Stimulated activated CD8-positive, alpha-beta memory T cell treated with anti-CD3 and anti-CD28 coated beads, Interleukin-2, amount 100 ng/mL, for 48 hours (primary cell): ENCODE measurements around the gene TUBB4A.
A peak's percentile ranks its signal among the peaks of the same experiment; 100 is the strongest.
"Not testable (repeated sequence)": the region's sequence is repeated elsewhere in the genome, so short reads cannot be mapped to it uniquely, and the experiment has no call there.

Experiments
- DNase-seq, 2 donors: peaks; one replicate each; pipeline ENCODE4 v3.0.0-alpha.2; 2020; ENCODE audit warnings: low read depth in 2 of 2

Gene TUBB4A

DNA sequence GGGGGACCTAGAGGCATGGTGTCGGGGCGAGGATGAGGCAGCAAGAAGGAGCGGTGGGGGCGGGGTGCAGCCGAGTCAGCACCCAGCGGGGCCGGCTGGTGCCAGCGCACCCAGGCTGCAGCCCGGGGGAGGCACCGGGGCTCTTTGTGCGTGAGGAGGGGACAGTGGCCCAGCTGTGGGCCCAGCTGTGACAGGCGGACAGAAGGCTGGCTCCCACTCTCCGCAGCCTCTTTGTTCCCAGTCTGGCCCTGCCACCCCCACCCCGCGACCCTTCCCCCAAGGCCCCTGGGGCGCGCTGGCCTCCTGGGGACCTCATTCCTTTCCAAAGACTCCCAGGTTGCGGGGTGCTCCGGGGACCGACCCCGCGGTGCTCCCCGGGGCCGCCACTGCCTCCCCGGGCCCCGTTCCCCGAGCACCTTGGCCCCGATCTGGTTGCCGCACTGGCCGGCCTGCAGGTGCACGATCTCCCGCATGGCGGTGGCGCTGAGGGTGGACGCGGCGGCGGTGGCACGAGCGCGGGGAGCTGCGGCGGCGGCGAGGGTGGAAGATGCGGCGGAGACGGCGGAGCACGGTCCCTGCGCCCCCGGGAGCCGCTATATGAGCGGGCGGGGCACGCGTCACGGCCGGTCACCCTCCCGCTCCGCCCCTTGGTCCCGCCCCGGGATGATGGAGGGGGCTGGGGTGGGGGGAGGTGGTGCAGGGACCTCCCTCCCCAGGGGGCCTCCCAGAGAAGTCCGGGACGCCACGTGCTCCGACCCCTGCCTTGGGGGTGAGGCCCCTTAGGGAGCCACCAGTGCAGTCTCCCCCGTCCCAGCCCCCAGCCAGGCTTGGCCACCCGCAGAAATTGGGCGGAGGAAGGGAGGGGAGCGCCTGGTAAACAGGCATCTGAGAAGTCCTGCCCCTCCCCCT is at the start of gene TUBB4A:
Gene TUBB4A, minus strand, starts transcription at position 570 of the 909 bp plus-strand sequence. Its CDS starts 97 bp downstream, at position 473.
- DNase-seq = peak in 1 of 2 donors; percentile 34

DNA sequence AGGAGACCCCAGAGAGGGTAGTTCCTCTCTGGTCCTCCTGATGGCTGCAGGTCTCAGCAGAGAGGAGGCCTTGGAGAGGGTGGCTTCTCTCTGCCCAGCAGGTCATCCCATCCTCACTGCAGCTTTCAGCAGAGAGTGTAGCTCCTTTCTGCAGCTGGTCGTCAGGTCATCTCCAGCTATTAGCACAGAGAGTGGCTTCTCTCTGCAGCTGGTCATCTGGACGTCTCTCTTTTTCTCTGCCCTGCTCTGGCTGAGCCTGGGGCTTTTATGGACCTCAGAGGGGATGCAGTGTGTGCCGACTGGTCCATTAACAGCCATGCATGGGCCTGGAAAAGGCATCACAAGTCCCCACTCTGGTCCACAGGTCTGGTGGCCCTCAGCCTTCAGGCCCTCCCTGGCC is 49.0 kb upstream of the TUBB4A start:
- no peak for DNase-seq

DNA sequence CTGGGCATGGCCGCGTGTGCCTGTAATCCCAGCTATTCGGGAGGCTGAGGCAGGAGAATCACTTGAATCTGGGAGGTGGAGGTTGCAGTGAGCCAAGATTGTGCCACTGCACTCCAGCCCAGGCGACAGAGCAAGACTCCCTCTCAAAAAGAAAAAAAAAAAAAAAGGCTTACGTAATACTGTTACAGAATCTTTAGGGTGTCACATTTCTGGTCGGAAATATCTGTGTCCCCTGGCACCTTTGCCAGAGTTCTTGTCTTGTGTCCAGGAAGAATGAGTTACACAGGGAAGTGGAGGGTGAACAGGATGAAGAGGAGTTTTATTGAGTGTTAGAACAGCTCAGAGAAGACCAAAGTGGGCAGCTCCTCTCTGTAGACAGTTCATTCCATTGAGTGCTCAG is 48.6 kb upstream of the TUBB4A start:
- not testable (repeated sequence) for DNase-seq

DNA sequence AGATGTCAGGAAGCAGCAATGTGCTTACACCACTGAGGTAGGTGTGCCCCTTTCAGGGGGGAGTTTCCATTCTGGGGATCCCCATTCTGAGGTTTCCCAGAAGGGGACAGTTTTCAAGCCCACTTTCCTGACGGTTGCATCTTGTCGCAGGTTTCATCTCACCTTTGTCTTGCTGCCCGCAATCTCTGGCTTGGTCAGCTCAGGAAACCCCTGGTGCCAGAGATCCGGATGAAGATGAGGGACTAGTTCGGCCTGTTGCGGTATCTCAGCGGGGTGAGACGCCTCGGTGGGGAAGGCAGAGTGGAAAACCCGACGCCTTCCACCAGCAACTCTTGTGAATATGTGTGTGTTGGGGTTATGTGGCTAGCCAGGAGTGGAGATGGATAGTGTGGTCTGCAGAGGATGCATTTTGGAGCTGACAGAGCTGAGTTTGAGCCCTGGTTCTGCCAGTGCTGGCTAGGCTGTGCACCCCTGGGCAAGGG is 41.8 kb upstream of the TUBB4A start:
- no peak for DNase-seq

DNA sequence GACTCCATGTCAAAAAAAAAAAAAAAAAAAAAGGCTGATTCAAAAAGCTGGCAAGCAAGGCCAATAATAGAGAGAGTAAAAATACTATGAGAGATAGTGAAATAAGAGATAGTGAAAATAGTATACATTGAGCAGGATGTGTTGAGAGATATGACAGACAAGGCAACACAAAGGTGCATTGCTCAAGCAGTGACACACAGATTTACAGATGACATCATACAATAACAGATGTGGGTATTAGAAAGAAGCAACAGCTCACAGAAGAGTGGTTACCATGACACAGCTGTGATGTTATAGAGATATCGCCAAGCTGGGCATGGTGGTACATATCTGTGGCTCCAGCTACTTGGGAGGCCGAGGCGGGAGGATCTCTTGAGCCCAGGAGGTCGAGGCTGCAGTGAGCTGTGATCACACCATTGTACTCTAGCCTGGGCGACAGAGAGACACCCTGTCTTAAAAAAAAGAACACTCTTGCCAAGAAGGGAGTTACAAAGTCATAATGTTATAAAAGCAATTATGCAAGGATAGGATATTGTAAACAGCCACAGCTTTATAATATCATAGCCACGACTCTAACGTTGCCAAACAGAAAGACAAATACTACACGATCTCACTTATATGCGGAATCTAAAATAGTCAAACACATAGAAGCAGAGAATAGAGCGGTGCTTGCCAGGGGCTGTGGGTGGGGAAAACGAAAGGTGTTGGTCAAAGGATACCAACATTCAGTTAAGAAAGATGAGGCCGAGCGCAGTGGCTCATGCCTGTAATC is 39.0 kb upstream of the TUBB4A start:
- no peak for DNase-seq

DNA sequence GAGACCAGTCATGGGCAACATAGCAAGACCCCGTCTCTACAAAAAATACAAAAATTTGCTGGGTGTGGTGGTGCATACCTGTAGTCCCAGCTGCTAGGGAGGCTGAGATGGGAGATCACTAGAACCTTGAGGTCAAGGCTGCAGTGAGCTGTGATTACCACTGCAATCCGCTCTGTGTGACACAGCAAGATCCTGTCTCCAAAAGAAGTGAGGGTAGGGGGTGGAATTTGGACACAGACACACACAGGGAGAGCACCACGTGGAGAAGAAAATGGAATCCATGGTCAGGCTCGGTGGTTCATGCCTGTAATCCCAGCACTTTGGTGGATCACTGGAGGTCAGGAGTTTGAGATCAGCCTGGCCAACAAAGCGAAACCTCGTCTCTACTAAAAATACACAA is 37.4 kb upstream of the TUBB4A start:
- no peak for DNase-seq

DNA sequence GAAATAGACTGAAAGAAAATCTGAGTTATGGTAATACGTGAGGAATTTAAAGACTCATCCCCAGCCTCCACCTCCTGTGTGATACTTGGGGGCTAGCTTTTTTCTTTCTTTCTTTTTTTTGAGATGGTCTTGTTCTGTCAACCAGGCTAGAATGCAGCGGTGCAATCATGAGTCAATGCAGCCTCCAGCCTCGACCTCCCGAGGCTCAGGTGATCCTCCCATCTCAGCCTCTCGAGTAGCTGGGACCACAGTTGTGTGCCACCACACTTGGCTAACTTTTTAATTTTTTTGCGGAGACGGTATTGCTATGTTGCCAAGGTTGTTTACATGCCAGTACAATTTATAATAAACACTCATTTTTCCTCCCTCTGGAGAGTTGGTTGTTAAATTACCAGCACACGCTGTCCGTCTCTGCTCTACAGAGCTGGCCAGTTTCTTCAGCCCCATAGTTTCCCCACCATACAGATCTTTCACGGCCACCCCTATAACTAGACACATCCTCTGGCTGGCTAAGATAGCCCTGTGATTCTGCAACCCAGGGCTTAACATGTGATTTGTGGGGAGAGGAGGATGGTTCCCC is 33.5 kb upstream of the TUBB4A start:
- no peak for DNase-seq

DNA sequence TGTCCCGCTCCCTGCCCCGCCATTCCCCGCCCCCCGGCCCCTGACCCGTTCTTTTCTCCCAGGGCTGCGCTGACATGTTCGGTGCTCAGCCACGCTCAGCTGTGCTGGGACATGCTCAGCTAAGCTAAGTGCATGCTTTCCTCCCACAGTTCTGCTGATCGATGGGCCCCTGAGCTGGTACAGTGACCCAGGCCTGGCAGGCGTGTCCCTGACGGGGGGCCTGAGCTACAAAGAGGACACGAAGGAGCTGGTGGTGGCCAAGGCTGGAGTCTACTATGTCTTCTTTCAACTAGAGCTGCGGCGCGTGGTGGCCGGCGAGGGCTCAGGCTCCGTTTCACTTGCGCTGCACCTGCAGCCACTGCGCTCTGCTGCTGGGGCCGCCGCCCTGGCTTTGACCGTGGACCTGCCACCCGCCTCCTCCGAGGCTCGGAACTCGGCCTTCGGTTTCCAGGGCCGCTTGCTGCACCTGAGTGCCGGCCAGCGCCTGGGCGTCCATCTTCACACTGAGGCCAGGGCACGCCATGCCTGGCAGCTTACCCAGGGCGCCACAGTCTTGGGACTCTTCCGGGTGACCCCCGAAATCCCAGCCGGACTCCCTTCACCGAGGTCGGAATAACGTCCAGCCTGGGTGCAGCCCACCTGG is 32.5 kb upstream of the TUBB4A start:
- DNase-seq = no peak

DNA sequence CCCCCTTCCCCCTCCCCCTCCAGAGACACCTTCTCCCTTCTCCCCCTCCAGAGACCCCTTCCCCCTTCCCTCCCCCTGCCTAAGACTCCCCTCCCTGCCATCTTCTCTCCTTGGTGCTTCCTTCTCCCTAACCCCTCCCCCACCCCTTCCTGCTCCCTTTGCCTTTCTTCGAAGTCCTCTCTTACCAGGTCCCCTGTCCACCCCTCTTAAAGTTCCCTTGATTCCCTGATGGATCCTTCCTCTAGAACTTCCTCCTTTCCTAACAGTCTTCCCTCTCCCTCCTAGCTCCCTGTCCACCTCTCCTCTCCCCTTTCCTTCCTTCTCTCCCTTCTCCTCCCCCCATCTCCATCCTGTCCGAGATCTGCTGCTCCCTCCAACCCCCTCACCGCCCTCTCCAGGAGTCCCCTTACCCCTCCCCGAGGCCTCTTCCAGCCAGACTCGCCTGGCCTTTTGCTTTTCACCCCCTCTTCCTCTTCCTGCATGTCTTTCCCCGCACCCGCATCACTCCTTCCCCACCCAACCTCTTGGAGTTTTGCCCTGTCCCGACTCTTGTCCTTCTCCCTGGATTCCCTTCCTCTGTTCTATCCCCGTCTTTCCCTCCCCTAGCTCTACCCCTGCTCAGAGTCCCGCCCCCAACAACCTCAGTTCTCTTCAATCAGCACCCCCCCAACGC is 31.8 kb upstream of the TUBB4A start:
- no peak for DNase-seq

DNA sequence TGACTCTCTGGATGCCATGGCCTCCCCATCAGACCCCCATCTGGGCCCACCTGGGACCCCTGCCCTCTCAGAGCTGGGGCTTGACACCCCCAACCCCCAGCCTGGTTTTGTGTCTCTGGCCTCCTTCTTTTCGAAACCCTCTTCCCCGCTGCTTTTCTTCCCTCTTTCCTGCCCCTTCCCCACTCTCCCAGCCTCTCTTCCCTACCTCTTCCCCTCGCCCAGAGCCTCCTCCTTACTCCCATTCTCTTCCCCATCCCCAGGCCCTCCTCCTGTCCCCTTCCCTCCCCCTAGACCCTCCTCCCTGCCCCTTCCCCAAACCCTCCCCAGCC is 30.9 kb upstream of the TUBB4A start:
- no peak for DNase-seq

DNA sequence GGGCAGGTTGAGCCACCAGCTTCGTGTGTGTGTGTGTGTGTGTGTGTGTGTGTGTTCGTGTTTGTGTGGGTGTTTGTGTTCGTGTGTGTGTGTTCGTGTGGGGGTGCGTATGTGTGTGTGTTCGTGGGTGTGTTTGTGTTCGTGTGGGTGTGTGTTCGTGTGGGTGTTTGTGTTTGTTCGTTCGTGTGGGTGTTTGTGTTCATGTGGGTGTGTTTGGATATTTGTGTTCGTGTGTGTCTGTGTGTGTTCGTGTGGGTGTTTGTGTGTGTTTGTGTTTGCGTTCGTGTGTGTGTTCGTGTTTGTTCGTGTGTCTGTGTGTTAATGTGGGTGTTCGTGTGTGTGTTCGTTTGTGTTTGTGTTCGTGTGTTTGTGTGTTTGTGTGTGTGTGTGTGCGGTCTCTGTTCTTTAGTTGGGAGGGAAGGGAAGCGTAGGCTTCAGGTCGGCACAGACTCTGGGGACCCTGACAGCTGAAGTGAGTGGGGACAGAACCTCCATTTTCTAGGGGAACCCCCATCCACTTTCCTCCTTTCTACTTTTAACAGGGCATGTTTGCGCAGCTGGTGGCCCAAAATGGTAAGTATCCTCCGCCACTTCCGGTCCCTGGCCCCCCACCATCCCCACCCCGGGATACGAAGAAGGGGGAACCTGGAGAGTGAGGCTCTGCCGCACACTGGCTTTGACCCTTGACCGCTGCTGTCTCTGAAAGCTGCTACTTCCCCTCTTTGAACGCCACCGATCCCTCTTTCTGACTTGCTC is 30.3 kb upstream of the TUBB4A start:
- DNase-seq = no peak

DNA sequence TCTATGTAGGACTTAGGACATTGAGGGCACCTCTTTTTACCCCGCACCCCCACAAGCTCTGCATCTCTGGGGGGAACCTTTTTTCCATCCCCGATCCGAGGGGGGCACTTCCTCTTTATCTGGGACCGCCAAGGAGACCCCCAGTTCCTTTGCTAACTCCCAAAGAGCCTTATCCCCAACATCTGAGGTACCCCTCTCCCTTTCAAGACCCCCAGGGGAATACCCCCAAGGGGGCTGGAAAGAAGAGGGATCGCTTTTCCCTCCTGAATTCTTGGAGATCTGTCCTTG is 29.8 kb upstream of the TUBB4A start:
- no peak for DNase-seq

DNA sequence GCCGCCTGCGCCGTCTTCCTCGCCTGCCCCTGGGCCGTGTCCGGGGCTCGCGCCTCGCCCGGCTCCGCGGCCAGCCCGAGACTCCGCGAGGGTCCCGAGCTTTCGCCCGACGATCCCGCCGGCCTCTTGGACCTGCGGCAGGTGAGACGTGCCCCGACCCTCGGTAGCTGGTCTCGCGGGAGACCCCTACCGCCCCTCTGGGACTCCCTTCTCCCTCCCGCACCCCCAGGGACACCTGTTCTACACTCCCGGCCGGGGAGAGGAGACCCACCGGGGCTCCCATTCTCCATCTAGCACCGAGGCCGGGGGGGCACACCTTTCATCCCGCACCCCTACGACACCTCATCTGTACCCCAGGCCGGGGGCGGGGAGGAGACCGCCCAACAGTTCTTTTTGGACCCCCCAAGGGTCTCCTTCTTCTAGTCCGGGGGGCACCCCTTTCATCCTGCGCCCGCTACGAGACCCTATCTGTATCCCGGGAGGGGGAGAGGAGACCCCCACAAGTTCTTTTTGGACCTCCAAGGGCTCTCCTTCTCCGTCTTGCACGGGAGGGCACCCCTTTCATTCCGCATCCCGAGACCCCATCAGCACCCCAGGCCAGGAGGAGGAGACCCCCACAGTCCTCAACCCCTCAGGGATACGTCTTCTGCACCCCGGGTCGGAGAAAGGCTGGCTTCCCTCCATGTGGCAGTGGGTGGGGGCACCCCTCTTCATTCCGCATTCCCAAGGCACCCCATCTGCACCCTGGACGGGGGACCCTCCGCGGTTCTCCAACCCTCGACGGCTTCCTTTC is 29.2 kb upstream of the TUBB4A start:
- DNase-seq = no peak

DNA sequence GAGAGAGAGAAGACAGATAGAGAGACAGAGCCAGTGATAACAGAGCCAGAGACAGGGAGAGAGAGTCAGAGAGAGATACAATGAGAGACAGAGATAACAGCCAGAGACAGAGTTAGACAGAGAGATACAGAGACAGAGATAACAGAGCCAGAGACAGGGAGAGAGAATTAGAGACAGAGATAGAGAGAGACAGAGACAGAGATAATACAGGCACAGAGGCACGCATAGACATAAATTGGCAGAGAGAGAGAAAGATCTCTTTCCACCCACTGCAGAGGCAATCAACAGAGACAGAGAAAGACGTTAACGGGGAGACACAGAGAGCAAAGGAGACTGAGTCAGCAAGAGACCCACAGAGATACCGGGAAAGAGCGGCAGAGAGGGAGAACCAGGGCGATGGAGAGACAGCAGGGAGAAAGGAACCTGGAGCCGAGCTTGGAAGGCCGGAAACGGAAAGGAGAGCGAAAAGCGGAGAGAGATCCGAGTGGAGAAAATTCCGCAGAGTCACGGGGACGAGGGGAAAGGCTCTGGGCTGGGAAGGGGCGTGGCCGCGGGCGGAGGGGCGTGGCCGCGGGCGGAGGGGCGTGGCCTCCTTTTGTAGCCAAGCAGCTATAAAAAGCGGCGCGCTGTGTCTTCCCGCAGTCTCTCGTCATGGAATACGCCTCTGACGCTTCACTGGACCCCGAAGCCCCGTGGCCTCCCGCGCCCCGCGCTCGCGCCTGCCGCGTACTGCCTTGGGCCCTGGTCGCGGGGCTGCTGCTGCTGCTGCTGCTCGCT is 28.5 kb upstream of the TUBB4A start, which contains the start of gene TNFSF9:
Gene TNFSF9, plus strand, starts transcription at position 641 of the 777 bp plus-strand sequence. Its CDS starts 11 bp downstream, at position 652.
- peak; percentile 78 to 82 for DNase-seq

DNA sequence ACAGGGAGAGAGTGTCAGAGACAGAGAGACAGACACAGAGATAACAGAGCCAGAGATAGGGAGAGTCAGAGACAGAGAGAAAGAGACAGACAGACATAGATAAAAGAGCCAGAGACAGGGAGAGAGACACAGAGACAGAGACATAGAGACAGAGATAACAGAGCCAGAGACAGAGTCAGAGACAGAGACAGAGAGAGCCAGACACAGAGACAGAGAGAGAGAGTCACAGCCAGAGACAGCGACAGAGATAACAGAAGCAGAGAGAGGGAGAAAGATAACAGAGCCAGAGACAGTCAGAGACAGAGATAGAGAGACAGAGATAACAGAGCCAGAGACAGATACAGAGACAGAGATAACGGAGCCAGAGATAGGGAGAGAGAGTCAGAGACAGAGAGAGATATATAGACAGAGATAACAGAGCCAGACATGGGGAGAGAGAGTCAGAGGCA is 27.9 kb upstream of the TUBB4A start:
- DNase-seq = no peak

DNA sequence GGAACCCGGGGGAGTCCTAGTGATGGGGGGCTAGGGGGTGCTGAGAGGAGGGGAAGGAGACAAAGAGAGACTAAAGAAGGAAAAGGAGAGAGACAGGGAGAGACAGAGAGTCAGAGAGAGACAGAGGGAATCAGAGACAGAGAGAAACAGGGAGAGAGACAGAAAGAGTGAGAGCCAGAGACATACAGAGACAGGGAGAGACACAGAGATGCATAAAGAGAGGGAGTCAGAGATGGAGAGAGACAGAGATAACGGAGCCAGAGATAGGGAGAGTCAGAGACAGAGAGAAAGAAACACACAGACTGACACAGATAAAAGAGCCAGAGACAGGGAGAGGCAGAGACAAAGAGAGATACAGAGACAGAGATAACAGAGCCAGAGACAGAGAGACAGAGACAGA is 27.2 kb upstream of the TUBB4A start:
- DNase-seq = no peak

DNA sequence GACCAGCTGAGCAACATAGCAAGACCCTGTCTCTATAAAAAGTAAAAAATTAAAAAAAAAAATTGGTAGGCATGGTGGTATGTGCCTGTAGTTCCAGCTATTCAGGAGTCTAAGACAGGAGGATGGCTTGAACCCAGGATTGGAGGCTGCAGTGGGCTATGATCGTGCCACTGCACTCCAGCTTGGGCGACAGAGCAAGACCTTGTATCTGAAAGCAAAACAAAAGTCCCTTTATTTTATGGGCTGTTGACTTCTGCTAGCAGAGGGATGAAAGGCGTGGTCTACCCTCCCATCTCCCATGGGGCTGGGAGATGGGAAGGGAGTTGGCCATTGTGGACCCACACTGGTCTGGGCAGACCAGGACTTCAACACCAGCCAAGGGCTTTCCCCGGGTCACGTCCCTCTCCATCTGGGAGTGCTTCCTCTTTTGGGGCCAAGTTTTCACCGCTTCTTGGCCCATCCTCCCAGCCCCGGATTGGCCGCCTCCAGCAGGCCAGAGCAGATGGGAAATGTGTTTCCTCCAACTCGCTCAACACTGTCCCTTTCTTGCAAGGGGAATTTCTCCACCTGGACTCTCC is 26.5 kb upstream of the TUBB4A start:
- DNase-seq = no peak

DNA sequence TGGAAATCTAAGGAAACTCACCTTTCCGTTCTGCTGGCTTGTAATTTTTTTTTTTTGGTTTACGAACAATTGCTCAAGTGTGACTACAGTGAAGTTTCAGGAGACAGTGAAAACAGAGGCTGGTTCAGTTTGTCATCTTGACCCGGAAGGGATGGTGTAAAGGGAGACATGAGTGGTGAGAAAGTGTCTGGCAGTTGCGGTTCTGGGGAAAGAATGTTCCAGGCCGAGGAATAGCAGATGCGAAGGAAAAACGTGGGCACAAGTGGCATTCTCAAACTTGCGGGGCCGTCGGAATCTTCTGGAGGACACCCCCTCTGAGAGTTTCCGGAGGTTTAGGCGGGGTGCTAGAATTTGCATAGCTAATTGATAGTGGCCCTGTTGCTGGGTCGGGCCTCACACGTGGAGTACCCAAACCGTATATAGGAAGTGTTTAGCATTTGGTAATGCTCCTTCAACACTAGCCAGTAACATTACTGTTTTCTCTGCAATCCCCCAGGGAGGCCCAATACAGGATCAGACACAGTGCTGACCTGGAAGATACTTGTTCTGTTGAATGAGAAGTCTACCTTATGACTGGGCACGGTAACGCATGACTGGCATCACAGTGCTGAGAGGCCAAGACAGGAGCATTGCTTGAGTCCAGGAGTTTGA is 25.9 kb upstream of the TUBB4A start:
- DNase-seq = no peak
